Measurements from ENCODE around the gene PDGFC. TPM values are rescaled to one million over a fixed set of nuclear protein-coding genes. Genes with fewer than 3 reads are reported as not detected.

The PDGFC gene
- total and polyA plus RNA-seq, 2 of the 8 experiments (the other 6 are each of a cell fraction or from before 2014, with no cell fraction given) = 0.65 to 2.7 TPM

GRCh38 chr4:156959298-156959702 is 12.3 kb downstream of the PDGFC start:
- H3K18ac ChIP-seq (ENCODE audit: extremely low read depth, low read length) = no peak overlapping the region
- no peak overlapping the region for H2AK5ac ChIP-seq (ENCODE audit: low read depth, low read length)
- H4K8ac ChIP-seq (ENCODE audit: extremely low read depth, insufficient read depth, low read length) = no peak overlapping the region
- no peak overlapping the region for H3K4me2 ChIP-seq (ENCODE audit: insufficient read depth in 1 of 2, low read depth in 2 of 2, low read length in 2 of 2)
- H3K9ac ChIP-seq (replicated peaks in 1 of 4; ENCODE audit: extremely low read depth in 1 of 4, low read depth in 3 of 4, low read length in 3 of 4) = no peak overlapping the region
- no peak overlapping the region for H2BK20ac ChIP-seq (ENCODE audit: low read length)
- 88% methylated on average over 3 of the region's 3 CpGs; no CpG with 5 or more reads in 1 of the 2 experiments for WGBS, 2 experiments (ENCODE audit: extremely low coverage in 1 of 2, insufficient coverage in 1 of 2, insufficient read length in 1 of 2, insufficient replicate concordance in 2 of 2, low coverage in 1 of 2, low lambda C conversion rate in 2 of 2, missing lambda C conversion rate in 1 of 2)
- H3K79me2 ChIP-seq (ENCODE audit: control insufficient read depth in 1 of 2, insufficient read depth in 2 of 2, low read length in 2 of 2) = no peaks in the 10 kb centered on the region
- H2BK12ac ChIP-seq (ENCODE audit: low read depth, low read length) = no peak overlapping the region
- H3K79me1 ChIP-seq (ENCODE audit: low read depth, low read length) = 0 out of 2 replicates have a peak, but pooled peaks cover 2% of the 10 kb centered on the region
- no peak overlapping the region for H3K56ac ChIP-seq (replicated peaks; ENCODE audit: insufficient read length, low read depth, low read length)
- FAIRE-seq (no peak), DNase-seq (ENCODE audit: low read depth in 1 of 2, low spot score in 2 of 2) (no peak)
- H3K36me3 ChIP-seq (ENCODE audit: control insufficient read depth in 2 of 4, insufficient read depth in 4 of 4, low read length in 3 of 4) = no peaks in the 10 kb centered on the region
- ChIA-PET CTCF (ENCODE audit: partially characterized antibody) (interaction anchor here (1.3 to 1.5 kb wide), 2 partner anchors 10 to 86 kb away, joined by 4 read pairs; no protein-coding TSS in a partner anchor), POLR2A (ENCODE audit: partially characterized antibody) (no interaction called here)
- peaks cover 0 to 6% (median 0%) of the 10 kb centered on the region in 4 experiments; a peak in 1 of 7 replicates for H3K4me1 ChIP-seq (replicated peaks in 1 of 4; ENCODE audit: control insufficient read depth in 3 of 4, insufficient read depth in 4 of 4, low read length in 3 of 4)
- no peaks in the 10 kb centered on the region for H4K20me1 ChIP-seq (replicated peaks in 1 of 2; ENCODE audit: control insufficient read depth in 1 of 2, insufficient read depth in 2 of 2, low read length in 2 of 2)
- H2BK15ac ChIP-seq (ENCODE audit: low read length) = no peak overlapping the region
- H4K5ac ChIP-seq (ENCODE audit: insufficient read length, low read depth, low read length) = no peak overlapping the region
- H3K14ac ChIP-seq (ENCODE audit: insufficient read length) = no peak overlapping the region
- no peak overlapping the region for H2AFZ ChIP-seq (ENCODE audit: low read length)
- no peaks in the 10 kb centered on the region for H3K23me2 ChIP-seq (ENCODE audit: low read depth, low read length)
- no peaks in the 10 kb centered on the region for H3K27me3 ChIP-seq (replicated peaks in 1 of 4; ENCODE audit: control insufficient read depth in 3 of 4, extremely low read depth in 1 of 4, insufficient read depth in 3 of 4, low read length in 3 of 4)
- H3K27ac ChIP-seq (ENCODE audit: low read depth, low read length) = no peak overlapping the region
- no peaks in the 10 kb centered on the region for H3K9me3 ChIP-seq (ENCODE audit: insufficient read depth in 2 of 2, low read depth in 1 of 2, low read length in 1 of 2)
- H2BK120ac ChIP-seq (replicated peaks; ENCODE audit: low read depth, low read length) = no peak overlapping the region
- H3K4ac ChIP-seq (replicated peaks; ENCODE audit: insufficient read length, low read depth, low read length) = no peak overlapping the region
- no peak overlapping the region for H4K91ac ChIP-seq (replicated peaks; ENCODE audit: insufficient read length, low read length)
- no peak overlapping the region for H3K4me3 ChIP-seq (ENCODE audit: extremely low read depth in 1 of 4, insufficient read depth in 2 of 4, low read depth in 3 of 4, low read length in 4 of 4)
- H2BK5ac ChIP-seq (ENCODE audit: low read depth, low read length) = no peak overlapping the region
- H3K23ac ChIP-seq (ENCODE audit: insufficient read length) = no peak overlapping the region
- TF ChIP-seq FOSL1 (IDR thresholded peaks at IDR 0.05; ENCODE audit: insufficient read depth, low read depth, low read length) (no peak), POLR2A (IDR thresholded peaks at IDR 0.05; ENCODE audit: control extremely low read depth in 1 of 2, low read depth in 2 of 2, low read length in 2 of 2) (no peak), TBP (IDR thresholded peaks at IDR 0.05; ENCODE audit: low read depth, low read length) (no peak), HDAC6 (IDR thresholded peaks at IDR 0.05; ENCODE audit: low read depth, low read length) (no peak), EGR1 (IDR thresholded peaks at IDR 0.05; ENCODE audit: borderline replicate concordance, low read depth, low read length) (no peak), ATF3 (IDR thresholded peaks at IDR 0.05; ENCODE audit: insufficient read depth, low read depth, low read length) (no peak), ASH2L (IDR thresholded peaks at IDR 0.05; ENCODE audit: low read length) (no peak), POLR2AphosphoS5 (IDR thresholded peaks at IDR 0.05; ENCODE audit: low read depth, low read length) (no peak), GABPA (IDR thresholded peaks at IDR 0.05; ENCODE audit: borderline replicate concordance, insufficient read depth, low read length) (no peak), SIX5 (IDR thresholded peaks at IDR 0.05; ENCODE audit: low read depth, low read length) (no peak), BRCA1 (IDR thresholded peaks at IDR 0.05; ENCODE audit: low read depth, low read length) (no peak), USF2 (IDR thresholded peaks at IDR 0.05; ENCODE audit: low read length) (no peak)
